T-helper 2 cell treated with Interferon-gamma antibody and Interleukin-4, amounts not matched to agents 100 ng/mL and 5 ng/mL, for 36 hours (primary cell): ENCODE results near the gene GBP4. TPM values are rescaled to one million over a fixed set of nuclear protein-coding genes. Genes with fewer than 3 reads are reported as not detected.

Experiments
- intact Hi-C: fragments of 100-400 bp; cut with micrococcal nuclease; formaldehyde crosslinking; loops from one replicate; pipeline ENCODE4 v1.15.1; 2023
- total RNA-seq: library from RNA; stranded (reverse); gene quantifications from 2 replicates; pipeline ENCODE4 v1.2.3, GENCODE V29; 2022

The GBP4 gene
- total RNA-seq, 1 donor from 2014 or later: 76.5 TPM

DNA sequence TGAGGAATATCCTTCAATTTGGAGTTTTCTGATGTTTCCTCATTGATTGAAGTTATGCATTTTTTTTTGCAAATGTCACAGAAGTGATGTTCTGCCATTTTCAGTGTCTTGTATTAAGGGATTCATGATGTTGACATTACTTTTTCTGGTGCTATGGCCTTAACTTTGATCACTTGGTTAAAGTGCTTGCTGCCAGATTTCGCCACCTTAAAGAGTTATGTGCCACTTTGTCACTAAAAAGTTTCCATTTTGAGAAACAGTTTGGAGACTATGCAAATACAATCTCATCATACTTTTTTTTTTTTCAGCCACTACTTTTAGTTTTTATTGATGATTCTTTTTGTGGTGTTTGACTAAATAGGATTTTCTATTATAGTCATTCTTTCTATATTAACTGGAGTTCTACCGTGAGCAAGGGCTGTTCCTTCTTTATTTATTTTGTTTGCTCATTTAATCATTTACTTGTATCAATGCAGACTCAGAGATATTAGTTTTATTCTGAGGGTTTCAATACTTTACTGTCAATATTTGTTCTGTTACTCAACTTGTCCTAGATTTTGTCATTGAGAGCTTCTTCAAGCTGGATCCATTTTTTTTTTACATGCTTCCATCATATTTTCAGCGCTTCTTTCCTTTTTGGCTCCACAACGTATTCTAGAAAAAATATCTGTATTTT lies 26.1 kb downstream of the GBP4 start:
- intact Hi-C loops: no loop called here

DNA sequence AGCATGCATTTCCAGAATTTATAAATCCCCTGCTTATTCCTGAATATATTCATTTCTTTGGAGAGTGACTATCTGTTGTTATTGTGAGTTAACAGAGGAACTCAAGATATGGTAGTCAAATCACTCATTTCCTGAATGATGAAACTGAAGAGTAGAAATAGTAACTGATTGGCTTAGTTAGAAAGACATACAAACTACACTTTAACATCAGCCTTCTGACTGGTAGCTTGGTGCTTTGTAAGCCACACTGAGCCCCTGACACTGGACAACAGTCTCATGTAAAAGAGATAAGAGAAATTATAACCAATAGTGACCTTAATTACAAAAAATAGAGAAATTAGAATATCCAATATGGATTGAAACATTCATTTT lies 27.7 kb downstream of the GBP4 start:
- intact Hi-C loops: no loop called here

DNA sequence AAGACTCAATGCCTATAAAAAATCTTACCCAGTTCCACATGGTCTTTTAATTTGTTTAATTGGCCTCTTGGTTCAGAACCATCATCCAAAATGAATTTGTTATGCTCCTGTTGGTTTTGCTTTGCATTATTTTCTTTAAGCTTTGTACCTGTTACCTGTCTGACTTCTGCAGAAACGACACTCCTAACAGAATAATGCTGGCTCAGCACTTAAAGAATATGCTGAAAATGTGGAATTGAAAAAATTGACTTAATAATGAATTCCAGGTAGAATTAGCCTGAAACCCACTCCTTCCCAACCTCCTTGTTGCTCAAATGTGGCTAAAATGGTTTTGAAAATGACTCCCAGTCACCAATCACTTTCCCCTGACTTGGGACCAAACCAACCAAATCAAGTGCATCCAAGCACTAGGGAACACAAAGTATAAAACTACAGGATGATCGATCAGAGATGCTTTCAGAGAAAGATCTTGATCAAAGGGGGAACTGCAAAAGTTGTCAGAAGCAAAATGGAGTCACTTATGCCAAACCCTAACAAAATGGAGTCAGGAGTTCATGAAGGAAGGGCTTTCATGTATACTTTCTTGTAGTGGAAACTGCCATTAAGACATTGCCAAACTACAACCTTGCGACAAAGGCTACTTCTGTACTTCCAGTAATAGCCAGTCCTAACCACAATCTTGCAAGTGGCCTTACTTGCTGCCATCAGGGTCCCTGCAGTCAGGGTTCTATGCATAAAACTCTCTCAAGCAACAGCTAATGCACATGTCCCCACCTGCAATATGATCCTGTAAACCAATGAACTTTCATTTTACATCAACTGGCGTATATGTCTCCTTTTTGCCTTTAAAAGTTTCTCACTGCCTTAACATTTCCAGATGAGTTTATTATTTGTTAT lies 28.3 kb downstream of the GBP4 start:
- intact Hi-C loops: no loop called here

DNA sequence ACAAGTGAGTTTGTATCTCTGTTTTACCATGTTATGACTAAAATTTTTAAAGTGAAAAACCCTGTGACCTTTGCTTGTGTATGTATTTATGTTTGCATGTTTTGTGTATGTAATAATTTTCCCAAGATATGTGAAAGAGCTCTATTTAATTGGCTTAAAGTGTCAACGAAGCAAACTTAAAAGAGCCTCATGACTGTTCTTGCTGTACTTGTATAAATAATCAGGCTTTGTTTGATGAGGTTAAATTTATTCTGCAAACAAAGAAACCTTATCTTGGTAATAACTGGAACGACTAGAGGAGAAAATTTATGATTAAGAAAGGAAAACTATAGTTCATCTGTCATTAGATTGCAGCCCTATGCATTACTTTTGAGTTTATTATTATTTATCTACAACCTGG lies 29.6 kb downstream of the GBP4 start:
- intact Hi-C loops: no loop called here

DNA sequence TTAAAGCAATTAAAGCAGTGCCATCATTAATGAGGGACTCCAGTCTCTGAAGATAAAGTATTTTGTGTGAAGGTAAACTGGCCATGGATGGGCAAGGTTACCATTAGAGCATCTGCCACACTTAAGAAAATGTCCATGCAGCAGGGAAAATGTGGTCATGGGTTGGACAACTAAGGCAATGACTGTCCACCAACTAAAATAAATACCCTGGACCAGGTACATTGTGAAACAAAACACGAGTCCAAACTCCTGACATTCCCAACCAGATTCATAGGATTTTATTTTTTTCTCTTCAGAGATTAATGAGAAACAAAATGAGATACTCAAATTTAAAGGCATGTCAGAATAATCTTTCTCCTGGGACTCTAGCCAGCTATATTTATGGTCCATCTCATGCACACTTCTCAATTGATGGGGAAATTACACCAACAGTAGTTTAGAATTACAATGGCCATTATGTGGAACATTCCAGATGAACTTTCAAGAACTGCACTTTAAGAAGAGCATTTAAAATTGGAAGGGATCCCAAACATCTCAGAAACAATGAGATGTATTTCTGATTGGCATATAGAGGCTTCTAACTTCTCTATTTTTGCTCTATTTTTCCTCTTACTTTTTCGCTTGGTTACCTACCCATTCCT lies 31.0 kb downstream of the GBP4 start:
- intact Hi-C loops: no loop called here

DNA sequence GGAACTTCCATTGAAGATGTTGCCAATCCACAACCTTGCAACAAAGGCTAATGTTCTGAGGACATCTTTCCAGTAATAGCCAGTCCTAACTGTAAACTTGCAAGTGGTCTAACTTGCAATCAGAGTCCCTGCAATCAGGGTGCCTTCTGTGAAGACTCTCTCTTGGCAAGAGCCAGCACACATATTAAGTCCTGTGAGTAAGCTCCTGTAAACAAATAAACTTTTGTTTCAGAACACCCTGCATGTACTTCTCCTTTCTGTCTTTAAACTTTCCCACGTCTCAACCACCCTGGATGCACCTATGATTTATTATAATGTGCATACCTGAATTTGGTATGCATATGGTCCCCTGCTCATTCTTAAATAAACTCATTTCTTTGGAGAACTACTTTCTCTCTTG lies 32.0 kb downstream of the GBP4 start:
- intact Hi-C loops: no loop called here

DNA sequence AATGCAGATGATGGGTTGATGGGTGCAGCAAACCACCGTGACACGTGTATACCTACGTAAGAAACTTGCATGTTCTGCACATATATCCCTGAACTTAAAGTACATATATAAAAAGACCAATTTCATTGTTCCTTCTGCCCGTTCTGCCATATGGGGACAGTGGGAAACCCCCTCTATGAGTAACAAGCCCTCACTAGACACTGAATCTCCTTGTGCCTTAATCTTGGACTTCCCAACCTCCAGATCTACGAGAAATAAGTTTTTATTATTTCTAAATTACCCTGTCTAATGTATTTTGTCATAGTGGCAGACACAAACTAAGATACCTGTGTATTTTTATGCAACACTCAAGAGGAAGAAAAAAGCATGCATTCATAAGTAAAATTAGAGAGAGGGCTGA lies 32.9 kb downstream of the GBP4 start:
- intact Hi-C loops: no loop called here

DNA sequence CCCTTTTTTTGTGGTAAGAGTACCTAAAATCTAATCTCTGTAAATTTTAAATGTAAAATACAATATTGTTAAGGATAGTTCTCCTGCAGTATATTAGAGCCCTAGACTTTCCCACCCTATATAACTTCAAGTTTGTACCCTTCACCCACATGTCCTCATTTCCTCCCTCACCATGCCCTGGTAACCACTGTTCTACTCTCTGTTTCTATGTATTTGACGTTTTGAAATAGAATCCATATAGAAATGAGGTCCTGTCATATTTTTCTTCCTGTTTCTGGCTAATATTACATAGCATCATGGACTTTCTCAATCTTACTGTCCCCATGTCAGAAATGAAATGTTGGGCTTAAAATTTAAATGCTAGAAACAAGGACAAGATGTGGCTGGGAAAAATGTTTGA lies 47.7 kb downstream of the GBP4 start:
- intact Hi-C loops: no loop called here

DNA sequence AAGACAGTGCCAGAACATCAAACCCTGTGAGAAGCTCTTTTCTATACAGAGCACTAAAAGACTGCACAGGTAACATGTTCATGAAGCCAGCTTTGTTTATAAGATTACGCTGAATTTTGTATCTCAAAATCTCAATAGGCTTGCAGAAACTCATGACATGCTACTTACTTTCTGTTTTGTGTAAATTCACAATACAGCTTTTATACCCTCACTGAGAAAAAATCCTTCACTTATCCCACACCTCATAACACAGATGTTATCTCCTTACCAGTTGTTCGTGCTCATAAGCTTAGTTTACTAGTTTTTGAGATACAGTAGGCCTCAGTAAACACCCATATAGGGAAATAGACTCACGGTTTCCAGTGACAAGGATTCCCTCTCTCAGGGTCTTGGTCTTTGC lies 48.8 kb downstream of the GBP4 start:
- intact Hi-C loops: no loop called here

DNA sequence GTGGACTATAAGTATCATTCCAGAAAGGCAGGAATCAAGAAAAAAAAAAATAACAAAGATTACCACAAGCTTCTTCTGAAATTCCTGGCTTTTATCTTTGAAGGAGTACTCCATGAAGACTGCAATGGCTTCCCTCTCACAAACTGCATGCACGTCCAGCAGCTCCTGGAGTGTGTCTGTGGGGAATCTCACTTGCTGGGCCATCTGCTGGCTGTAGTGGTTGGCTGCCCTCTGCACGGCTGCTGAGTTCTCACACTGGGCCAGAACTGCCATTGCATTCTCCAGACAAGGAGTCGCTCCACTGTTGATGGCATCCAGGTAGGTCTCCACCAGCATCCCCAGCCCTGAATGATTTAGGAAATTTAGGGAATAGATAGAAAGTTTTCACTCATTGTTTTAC lies 49.5 kb downstream of the GBP4 start:
- intact Hi-C loops: no loop called here

DNA sequence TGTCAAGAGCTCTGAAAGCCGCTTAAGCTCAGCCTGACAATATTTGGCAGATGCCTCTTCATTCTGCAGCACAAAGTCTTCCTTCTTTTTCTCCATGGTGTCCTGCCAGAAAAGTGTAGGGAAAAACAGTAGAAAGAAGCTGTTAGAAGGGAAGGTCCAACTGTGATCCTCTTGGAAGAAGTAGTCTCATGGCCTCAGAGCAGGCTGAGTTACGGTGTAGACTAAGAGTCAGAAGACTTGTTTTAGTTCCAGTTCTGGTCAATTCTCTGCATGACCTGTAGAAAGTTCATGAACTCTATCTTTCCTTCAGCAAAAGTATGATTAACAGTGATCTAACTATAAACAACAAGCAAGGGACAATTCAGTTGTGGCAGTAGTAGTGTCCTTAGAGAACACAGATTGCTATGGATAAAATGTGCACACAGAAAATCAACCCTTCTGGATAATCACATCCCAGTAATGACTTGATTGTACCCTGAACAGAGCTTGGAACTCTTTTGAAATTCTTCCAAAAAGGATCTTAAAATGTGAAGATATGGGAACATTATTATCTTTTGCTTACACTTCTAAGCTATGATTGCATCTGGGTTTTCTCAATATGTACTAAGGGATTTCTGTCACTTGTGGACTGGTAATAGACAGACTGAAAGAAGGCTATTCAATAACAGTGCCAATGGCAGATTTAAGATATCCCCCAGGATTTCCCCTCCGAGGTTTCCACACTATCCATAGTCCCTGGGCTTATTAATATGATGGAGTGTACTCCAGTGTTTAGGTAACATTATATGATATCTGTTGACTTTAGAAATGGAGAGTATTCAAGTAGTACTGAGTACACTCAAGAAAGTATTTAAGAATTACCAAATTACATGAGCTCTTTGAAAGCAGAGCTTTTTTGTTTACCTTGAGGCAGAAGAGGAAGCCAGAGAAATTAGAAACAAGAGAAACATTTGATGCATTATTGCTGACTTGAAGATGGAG lies 50.8 kb downstream of the GBP4 start:
- intact Hi-C loops: no loop called here

DNA sequence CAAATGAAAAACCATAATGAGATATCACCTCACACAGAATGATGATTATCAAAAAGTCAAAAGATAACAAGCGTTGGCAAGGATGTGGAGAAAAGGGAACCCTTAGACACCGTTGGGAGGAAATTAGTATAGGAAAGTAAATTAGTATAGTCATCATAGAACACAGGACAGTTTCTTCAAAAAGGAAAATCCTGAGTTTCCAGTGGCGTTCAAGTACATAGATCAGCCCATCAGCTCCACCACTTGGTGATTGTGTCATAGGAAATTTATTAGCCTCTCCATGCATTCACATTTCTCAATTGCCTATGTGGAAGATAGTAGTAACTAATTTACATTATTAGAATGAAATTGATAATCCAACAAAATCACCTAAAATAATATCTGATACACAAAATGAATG lies 52.0 kb downstream of the GBP4 start:
- intact Hi-C loops: no loop called here

DNA sequence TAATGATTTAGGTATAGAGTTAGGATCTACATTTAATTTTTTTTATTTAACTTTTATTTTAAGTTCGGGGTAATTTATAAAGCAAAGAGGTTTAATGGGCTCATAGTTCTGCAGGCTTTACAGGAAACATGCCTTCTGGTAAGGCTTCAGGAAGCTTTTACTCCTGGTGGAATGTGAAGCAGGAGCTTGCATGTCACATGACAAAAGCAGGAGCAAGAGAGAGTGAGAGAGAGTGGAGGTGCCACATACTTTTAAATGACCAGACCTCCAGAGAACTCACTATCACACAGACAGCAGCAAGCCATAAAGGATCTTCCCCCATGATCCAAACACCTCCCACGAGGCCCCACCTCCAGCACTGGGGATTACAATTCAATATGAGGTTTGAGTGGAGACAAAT lies 55.3 kb downstream of the GBP4 start:
- intact Hi-C loops: no loop called here

DNA sequence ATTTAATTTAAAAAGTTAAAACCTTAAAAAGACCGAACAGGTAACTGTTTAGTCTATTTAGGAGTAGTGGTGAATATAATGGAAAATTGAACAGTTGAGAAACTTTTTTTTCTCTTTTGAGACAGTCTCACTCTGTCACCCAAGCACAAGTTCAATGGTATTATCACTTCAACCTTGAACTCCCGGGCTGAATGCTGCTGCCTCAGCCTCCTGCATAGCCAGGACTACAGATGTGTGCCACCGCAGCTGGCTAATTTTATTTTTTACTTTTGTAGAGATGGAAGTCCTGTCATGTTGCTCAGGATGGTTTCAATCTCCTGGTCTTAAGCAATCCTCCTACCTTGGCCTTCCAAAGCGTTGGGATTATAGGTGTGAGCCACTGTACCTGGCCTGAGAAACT lies 56.6 kb downstream of the GBP4 start:
- intact Hi-C loops: no loop called here

DNA sequence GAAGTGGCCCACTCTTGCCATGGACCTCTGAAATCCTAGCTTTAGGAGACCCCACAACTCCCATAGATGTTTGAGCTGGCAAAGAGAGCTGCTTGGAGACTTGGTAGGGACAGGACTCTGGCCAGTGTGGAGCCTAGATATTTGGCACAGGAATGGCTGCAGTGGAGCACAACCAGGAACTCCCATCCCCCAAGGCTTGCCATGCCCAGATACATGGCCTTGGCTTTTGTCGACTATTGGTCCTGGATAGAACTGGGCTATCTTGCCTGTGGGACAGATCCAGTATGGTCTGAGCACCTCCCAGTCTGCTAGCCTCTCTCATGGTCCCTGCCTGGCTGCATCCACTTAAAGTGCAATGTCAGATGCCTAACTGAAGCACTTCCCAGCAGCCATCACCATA lies 65.0 kb downstream of the GBP4 start:
- intact Hi-C loops: no loop called here

Other genes starting within 250 kb of the GBP4 start
- 24.2 and 25.6 TPM in 2 replicates for gene KYAT3, start 206.3 kb downstream of the GBP4 start, total RNA-seq
- 21.5 and 22.0 TPM in 2 replicates for gene RBMXL1, start 206.3 kb downstream of the GBP4 start, total RNA-seq
- 34.0 and 34.5 TPM in 2 replicates for gene GBP3, start 176.1 kb downstream of the GBP4 start, total RNA-seq
- 219 and 222 TPM in 2 replicates for gene GBP1, start 133.7 kb downstream of the GBP4 start, total RNA-seq
- gene GBP2, start 72.8 kb downstream of the GBP4 start, total RNA-seq: 131 and 132 TPM in 2 replicates
- gene GBP7, start 22.9 kb downstream of the GBP4 start, total RNA-seq: not detected in 2 replicates
- gene GBP5, start 73.9 kb upstream of the GBP4 start, total RNA-seq: 239 and 241 TPM in 2 replicates
- 0.34 and 0.36 TPM in 2 replicates for gene GBP6, start 165.1 kb upstream of the GBP4 start, total RNA-seq